Renal cortical epithelial cell (primary cell): Measurements from ENCODE around the gene SRSF4. TPM values are rescaled to one million over a fixed set of nuclear protein-coding genes. Genes with fewer than 3 reads are reported as not detected.
"Not testable (repeated sequence)": the region's sequence is repeated elsewhere in the genome, so short reads cannot be mapped to it uniquely, and the experiment has no call there.

ENCODE experiments used
- DNase-seq: peaks from one replicate; pipeline ENCODE4 v3.0.0-alpha.2; 2011; ENCODE audit warnings: low read depth
- total RNA-seq: library from RNA; depleted of rRNA; stranded (reverse); fragments of >200 nt; gene quantifications from 2 replicates; pipeline ENCODE4 v1.2.3, GENCODE V29; 2014

The SRSF4 gene
- total RNA-seq, 1 donor from 2014 or later: 46.8 TPM

GRCh38 chr1:29124366-29125236 lies 57.1 kb downstream of the SRSF4 start:
- no peak for DNase-seq

GRCh38 chr1:29123887-29124365 lies 57.8 kb downstream of the SRSF4 start, which contains the start of gene TMEM200B:
TSS of gene TMEM200B (minus strand) at chr1:29123903. CDS start at chr1:29121828, 2,075 bp downstream.
- no peak for DNase-seq

- no peak for DNase-seq
These were observed 58.4 kb downstream of the SRSF4 start for GRCh38 chr1:29123053-29123886.

- no peak for DNase-seq
These were observed 59.0 kb downstream of the SRSF4 start for GRCh38 chr1:29122682-29123052.

GRCh38 chr1:29121936-29122681 lies 59.6 kb downstream of the SRSF4 start:
- DNase-seq: no peak

- no peak for DNase-seq
These were observed 60.2 kb downstream of the SRSF4 start for GRCh38 chr1:29121516-29121935.

GRCh38 chr1:29120947-29121485 lies 60.7 kb downstream of the SRSF4 start:
- no peak for DNase-seq

GRCh38 chr1:29120367-29120766 lies 61.3 kb downstream of the SRSF4 start:
- no peak for DNase-seq

- DNase-seq: no peak
These were observed 62.4 kb downstream of the SRSF4 start for GRCh38 chr1:29119121-29119929.

- DNase-seq: no peak
These were observed 64.3 kb downstream of the SRSF4 start for GRCh38 chr1:29117381-29117780.

- DNase-seq: no peak
These were observed 67.0 kb downstream of the SRSF4 start for GRCh38 chr1:29114654-29115053.

- DNase-seq: no peak
These were observed 68.1 kb downstream of the SRSF4 start for GRCh38 chr1:29113413-29114117.

- DNase-seq: no peak
These were observed 68.8 kb downstream of the SRSF4 start for GRCh38 chr1:29112705-29113412.

- DNase-seq: not testable (repeated sequence)
These were observed 73.7 kb downstream of the SRSF4 start for GRCh38 chr1:29108041-29108440.

GRCh38 chr1:29105822-29106221 lies 75.9 kb downstream of the SRSF4 start:
- DNase-seq: peak; percentile 83

- DNase-seq: no peak
These were observed 81.2 kb downstream of the SRSF4 start for GRCh38 chr1:29100487-29100886.

- no peak for DNase-seq
These were observed 82.4 kb downstream of the SRSF4 start for GRCh38 chr1:29099286-29099685.
